Measurements from ENCODE around the gene SULT1A1. TPM values are rescaled to one million over a fixed set of nuclear protein-coding genes. Genes with fewer than 3 reads are reported as not detected.

SULT1A1 gene
- total and polyA plus RNA-seq, 2 of the 13 experiments (the other 11 are each of a cell fraction or from before 2014, with no cell fraction given): 114 to 147 TPM

DNA sequence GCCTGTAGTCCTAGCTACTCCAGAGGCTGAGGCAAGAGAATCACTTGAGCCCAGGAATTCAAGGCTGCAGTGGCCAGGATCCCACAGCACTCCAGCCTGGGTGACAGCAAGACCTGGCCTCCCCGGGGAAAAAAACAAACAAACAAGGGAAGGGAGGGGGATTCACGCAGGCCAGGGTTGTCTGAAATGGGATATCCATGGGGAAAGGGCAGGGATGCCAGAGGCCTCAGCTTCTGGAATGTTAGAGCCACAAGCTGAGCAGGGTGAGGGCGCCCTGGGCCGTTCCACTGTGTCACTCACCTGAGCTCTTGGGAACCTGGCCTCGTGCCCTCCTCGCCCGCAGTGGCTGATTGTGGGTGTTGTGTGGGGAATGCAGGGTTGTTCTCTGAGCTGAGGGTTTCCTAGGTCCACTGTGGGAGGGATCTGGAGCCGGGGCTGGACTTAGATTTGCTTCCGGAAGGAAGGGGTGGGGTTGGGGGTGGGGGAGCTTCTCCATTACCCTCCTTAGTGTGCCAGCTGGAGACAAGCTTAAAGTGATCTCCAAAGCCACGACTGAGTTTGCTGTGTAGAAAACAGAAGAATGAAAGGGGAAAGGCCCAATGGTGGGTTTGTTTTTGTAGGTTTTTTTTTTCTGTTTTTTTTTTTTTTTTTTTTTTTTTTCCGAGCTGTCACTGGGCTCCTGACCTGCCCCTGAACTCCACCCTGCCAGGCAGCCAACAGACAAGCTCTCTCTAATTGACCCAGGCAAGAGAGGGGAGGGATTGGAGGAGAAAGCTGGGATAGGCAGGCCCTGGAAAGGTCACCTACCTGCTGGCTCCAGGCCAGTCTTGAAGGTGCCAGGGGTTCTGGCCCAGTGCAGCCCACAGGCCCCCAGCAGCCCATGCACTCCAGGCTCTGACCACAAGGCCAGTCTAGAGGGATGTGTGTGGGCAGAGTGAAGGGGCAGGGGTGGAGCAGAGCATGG is at the start of gene SULT1A1 (continued):
- TF ChIP-seq ZC3H4 (CRISPR knock-in tag; IDR thresholded peaks at IDR 0.05; ENCODE audit: borderline replicate concordance) (0 out of 2 replicates have a peak, but pooled peaks have one; percentile 56), ZNF574 (CRISPR knock-in tag; IDR thresholded peaks at IDR 0.05) (peak; percentile 58; the same call in 1 of the 2 replicates), ZNF7 (CRISPR knock-in tag; IDR thresholded peaks at IDR 0.05) (peak; percentile 26; the same call in 1 of the 2 replicates), POGZ (CRISPR knock-in tag; IDR thresholded peaks at IDR 0.05) (peak; percentile 67), NFIC (IDR thresholded peaks at IDR 0.05; ENCODE audit: low read length) (no peak), ZNF124 (CRISPR knock-in tag; IDR thresholded peaks at IDR 0.05) (peak; percentile 69; the same call in 1 of the 2 replicates), ZNF691 (CRISPR knock-in tag; IDR thresholded peaks at IDR 0.05; ENCODE audit: borderline replicate concordance, low read depth) (peak; percentile 19; the same call in 1 of the 2 replicates), ZSCAN31 (CRISPR knock-in tag; IDR thresholded peaks at IDR 0.05; ENCODE audit: low read depth) (peak; percentile 70; the same call in 1 of the 2 replicates), SUZ12 (IDR thresholded peaks at IDR 0.05; ENCODE audit: low read depth, low read length) (no peak), ZNF564 (CRISPR knock-in tag; IDR thresholded peaks at IDR 0.05) (peak; percentile 78; the same call in 1 of the 2 replicates), ZNF333 (CRISPR knock-in tag; IDR thresholded peaks at IDR 0.05; ENCODE audit: borderline replicate concordance) (no peak), MBNL3 (CRISPR knock-in tag; conservative IDR thresholded peaks at IDR 0.05) (no peak), PRDM15 (CRISPR knock-in tag; IDR thresholded peaks at IDR 0.05) (no peak; the same call in 1 of the 2 replicates), RCOR2 (CRISPR knock-in tag; IDR thresholded peaks at IDR 0.05) (peak; percentile 42; the same call in 1 of the 2 replicates), ZNF143 (CRISPR knock-in tag; IDR thresholded peaks at IDR 0.05) (0 out of 2 replicates have a peak, but pooled peaks have one; percentile 18), FOXP4 (CRISPR knock-in tag; IDR thresholded peaks at IDR 0.05) (peak; percentile 35), ZZZ3 (CRISPR knock-in tag; IDR thresholded peaks at IDR 0.05; ENCODE audit: borderline replicate concordance) (no peak; the same call in 1 of the 2 replicates)
- TF ChIP-seq, protein P1, sequence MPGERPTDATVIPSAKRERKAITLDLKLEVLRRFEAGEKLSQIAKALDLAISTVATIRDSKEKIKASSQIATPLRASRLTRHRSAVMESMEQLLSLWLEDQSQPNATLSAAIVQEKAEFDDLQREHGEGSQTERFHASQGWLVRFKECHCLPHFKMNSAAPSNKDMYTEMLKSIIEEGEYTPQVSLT (CRISPR knock-in tag; IDR thresholded peaks at IDR 0.05; ENCODE audit: borderline replicate concordance, low read depth): 0 out of 2 replicates have a peak, but pooled peaks have one; percentile 67
